DMS153 (cell line): ENCODE measurements around the gene LST1.

Experiments used
- DNase-seq: peaks from one replicate; lab custom pipeline; 2025; lab: John Stamatoyannopoulos, UW

Gene LST1

DNA sequence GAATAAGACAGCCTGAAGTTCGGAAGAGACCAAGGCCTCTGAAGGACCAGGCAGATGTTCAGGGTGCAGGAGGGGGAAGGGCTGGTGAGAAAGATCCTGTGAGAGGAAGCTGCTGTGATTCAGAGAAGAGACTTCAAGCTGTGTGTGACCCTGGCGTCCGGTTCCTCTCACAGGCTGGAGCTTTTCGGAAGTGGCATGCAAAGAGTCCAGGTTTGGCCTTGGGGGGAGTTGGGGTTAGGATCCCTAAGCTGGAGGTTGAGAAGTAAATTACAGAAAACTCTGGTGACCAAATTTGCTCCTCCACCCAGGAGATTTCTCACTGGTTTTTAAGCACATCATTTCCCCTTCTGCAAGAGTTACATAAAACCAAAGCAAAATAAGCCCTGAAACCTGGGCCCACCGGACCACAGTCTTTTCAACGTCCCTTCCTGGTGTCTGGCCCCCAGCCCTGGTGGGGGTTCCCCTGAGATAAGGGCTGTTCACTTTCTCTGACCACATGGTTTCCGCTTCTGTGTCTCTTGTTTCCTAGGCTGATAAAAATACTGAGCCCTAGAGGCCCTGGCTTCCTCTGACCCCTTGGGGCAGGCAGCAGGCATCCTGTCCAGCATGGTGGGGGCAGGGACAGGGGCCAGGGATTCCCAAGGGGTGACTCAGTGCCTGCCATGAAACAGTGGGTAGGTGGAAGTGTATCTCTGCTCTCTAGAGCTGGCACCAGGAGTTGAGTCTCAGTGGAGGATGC is 25.9 kb upstream of the LST1 start:
- no peak for DNase-seq

DNA sequence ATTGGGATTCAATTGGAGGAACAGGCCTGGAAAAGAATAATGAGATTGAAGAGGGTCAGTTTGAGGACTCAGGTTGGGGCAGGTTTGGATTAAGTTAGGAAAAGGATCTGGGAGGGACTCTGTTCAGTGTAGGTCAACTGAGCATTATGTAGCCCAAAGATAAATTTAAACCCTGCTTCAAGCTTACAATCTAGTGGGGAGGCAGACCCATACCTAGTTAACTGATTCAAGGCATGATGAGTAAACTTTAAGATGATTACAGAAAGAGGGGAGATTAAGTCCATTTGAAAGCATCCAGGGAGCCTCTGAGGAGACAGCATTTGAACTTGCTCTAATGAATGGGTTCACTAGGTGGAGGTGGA is 25.4 kb upstream of the LST1 start:
- DNase-seq = no peak

DNA sequence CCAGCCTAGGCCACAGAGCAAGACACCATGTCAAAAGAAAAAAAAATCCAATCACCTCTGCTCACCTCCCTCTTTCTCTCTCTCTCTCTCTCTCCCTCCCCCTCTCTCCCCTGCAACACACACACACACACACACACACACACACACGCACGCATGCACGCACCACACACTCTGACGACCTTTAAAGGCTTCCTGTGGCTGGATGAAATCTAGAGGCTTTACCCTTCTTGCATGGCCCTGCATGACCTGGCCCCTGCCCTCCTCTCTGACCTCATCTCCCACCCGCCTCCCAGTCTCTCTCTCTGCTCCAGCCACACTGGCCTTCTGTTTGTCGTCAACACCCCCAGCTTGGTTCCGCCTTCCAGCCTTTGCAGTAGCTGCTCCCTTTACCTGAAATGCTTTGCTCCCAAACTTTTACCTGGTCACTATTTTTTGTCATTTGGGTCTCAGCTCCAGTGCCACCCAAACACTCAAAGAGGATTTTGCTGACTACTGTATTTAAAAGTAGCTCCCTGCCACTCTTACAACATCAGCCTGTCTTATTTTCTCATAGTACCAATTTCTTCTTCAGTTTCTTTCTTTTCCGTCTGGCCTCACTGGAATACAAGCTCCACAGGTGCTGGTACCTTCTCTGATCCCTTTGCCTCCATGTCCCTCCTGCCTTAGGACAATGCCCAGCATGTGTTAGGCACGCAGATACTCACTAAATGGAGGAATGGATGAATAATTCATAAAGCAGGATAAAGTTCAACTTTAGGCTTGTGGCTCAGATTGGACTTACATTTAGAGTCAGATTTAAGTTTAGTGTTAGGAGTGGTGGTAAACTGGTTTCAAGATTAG is 18.3 kb upstream of the LST1 start:
- no peak for DNase-seq

DNA sequence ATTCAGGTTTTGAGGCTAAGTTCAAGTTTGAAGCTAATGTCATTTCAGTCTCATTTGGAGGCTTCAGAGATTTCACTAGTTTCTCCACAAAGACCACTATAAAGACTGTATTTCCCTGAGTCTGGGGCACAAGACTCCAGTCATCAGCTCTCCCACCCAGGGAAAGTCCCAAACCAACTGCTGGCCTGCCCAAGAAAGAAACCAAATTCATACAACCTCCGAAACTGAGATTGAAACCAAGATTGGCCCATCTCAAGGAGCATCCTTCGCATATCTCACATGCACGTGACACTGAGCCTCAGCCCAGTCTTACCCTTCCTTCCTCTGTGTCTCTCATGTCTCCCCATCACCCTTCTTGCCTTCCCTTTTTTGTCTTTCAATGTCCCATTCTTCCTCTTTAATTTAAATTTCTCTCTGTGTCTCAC is 17.5 kb upstream of the LST1 start:
- DNase-seq = no peak

DNA sequence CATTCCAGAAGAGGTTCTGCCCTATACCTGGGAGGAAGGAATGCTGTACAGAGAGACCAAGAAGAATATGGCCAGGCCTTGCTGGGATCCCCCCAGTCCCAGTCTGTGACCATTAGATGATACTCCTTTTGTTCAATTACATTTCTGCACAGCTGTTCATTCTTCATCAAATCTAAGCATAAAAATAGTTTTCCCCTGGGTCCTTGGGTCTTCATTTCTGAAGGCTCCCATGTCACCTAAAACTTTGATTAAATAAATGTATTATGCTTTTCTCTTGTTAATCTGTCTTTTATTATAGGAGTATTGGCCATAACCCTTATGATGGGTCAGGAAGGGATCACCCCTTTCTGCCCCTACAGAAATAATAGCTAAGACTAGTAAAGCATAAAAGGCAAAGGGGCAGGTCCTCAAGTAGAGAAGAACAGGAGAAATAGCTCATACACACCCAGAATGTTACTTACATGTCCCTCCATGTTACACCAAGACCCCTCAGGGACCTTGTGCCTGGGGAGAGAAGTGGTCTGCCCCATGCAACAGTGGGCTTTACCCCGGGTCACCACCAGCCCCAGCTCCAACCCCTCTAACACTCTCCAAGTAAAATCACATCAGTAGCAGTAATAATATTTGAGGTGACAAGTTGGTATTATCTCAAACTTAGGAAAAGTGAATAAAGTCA is 16.1 kb upstream of the LST1 start:
- DNase-seq = no peak

DNA sequence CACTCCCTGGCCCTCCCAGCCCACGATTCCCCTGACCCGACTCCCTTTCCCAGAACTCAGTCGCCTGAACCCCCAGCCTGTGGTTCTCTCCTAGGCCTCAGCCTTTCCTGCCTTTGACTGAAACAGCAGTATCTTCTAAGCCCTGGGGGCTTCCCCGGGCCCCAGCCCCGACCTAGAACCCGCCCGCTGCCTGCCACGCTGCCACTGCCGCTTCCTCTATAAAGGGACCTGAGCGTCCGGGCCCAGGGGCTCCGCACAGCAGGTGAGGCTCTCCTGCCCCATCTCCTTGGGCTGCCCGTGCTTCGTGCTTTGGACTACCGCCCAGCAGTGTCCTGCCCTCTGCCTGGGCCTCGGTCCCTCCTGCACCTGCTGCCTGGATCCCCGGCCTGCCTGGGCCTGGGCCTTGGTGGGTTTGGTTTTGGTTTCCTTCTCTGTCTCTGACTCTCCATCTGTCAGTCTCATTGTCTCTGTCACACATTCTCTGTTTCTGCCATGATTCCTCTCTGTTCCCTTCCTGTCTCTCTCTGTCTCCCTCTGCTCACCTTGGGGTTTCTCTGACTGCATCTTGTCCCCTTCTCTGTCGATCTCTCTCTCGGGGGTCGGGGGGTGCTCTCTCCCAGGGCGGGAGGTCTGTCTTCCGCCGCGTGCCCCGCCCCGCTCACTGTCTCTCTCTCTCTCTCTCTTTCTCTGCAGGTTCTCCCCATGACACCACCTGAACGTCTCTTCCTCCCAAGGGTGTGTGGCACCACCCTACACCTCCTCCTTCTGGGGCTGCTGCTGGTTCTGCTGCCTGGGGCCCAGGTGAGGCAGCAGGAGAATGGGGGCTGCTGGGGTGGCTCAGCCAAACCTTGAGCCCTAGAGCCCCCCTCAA is 13.8 kb upstream of the LST1 start, which contains the start of gene LTA:
TSS of gene LTA (plus strand) at position 249 of the 871 bp plus-strand sequence. CDS start at position 703, 454 bp downstream.
- DNase-seq = no peak

DNA sequence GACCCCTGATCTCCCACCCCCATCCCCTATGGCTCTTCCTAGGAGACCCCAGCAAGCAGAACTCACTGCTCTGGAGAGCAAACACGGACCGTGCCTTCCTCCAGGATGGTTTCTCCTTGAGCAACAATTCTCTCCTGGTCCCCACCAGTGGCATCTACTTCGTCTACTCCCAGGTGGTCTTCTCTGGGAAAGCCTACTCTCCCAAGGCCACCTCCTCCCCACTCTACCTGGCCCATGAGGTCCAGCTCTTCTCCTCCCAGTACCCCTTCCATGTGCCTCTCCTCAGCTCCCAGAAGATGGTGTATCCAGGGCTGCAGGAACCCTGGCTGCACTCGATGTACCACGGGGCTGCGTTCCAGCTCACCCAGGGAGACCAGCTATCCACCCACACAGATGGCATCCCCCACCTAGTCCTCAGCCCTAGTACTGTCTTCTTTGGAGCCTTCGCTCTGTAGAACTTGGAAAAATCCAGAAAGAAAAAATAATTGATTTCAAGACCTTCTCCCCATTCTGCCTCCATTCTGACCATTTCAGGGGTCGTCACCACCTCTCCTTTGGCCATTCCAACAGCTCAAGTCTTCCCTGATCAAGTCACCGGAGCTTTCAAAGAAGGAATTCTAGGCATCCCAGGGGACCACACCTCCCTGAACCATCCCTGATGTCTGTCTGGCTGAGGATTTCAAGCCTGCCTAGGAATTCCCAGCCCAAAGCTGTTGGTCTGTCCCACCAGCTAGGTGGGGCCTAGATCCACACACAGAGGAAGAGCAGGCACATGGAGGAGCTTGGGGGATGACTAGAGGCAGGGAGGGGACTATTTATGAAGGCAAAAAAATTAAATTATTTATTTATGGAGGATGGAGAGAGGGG is 12.6 kb upstream of the LST1 start:
- no peak for DNase-seq

DNA sequence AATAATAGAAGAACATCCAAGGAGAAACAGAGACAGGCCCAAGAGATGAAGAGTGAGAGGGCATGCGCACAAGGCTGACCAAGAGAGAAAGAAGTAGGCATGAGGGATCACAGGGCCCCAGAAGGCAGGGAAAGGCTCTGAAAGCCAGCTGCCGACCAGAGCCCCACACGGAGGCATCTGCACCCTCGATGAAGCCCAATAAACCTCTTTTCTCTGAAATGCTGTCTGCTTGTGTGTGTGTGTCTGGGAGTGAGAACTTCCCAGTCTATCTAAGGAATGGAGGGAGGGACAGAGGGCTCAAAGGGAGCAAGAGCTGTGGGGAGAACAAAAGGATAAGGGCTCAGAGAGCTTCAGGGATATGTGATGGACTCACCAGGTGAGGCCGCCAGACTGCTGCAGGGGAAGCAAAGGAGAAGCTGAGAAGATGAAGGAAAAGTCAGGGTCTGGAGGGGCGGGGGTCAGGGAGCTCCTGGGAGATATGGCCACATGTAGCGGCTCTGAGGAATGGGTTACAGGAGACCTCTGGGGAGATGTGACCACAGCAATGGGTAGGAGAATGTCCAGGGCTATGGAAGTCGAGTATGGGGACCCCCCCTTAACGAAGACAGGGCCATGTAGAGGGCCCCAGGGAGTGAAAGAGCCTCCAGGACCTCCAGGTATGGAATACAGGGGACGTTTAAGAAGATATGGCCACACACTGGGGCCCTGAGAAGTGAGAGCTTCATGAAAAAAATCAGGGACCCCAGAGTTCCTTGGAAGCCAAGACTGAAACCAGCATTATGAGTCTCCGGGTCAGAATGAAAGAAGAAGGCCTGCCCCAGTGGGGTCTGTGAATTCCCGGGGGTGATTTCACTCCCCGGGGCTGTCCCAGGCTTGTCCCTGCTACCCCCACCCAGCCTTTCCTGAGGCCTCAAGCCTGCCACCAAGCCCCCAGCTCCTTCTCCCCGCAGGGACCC is 11.7 kb upstream of the LST1 start:
- DNase-seq = no peak

DNA sequence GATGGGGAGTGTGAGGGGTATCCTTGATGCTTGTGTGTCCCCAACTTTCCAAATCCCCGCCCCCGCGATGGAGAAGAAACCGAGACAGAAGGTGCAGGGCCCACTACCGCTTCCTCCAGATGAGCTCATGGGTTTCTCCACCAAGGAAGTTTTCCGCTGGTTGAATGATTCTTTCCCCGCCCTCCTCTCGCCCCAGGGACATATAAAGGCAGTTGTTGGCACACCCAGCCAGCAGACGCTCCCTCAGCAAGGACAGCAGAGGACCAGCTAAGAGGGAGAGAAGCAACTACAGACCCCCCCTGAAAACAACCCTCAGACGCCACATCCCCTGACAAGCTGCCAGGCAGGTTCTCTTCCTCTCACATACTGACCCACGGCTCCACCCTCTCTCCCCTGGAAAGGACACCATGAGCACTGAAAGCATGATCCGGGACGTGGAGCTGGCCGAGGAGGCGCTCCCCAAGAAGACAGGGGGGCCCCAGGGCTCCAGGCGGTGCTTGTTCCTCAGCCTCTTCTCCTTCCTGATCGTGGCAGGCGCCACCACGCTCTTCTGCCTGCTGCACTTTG is 10.7 kb upstream of the LST1 start, which contains the start of gene TNF:
TSS of gene TNF (plus strand) at position 231 of the 567 bp plus-strand sequence. CDS start at position 408, 177 bp downstream.
- no peak for DNase-seq

DNA sequence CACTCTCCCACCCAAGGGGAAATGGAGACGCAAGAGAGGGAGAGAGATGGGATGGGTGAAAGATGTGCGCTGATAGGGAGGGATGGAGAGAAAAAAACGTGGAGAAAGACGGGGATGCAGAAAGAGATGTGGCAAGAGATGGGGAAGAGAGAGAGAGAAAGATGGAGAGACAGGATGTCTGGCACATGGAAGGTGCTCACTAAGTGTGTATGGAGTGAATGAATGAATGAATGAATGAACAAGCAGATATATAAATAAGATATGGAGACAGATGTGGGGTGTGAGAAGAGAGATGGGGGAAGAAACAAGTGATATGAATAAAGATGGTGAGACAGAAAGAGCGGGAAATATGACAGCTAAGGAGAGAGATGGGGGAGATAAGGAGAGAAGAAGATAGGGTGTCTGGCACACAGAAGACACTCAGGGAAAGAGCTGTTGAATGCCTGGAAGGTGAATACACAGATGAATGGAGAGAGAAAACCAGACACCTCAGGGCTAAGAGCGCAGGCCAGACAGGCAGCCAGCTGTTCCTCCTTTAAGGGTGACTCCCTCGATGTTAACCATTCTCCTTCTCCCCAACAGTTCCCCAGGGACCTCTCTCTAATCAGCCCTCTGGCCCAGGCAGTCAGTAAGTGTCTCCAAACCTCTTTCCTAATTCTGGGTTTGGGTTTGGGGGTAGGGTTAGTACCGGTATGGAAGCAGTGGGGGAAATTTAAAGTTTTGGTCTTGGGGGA is 10.0 kb upstream of the LST1 start:
- no peak for DNase-seq

DNA sequence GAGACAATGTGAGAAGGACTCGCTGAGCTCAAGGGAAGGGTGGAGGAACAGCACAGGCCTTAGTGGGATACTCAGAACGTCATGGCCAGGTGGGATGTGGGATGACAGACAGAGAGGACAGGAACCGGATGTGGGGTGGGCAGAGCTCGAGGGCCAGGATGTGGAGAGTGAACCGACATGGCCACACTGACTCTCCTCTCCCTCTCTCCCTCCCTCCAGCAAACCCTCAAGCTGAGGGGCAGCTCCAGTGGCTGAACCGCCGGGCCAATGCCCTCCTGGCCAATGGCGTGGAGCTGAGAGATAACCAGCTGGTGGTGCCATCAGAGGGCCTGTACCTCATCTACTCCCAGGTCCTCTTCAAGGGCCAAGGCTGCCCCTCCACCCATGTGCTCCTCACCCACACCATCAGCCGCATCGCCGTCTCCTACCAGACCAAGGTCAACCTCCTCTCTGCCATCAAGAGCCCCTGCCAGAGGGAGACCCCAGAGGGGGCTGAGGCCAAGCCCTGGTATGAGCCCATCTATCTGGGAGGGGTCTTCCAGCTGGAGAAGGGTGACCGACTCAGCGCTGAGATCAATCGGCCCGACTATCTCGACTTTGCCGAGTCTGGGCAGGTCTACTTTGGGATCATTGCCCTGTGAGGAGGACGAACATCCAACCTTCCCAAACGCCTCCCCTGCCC is 9.0 kb upstream of the LST1 start:
- DNase-seq = no peak

DNA sequence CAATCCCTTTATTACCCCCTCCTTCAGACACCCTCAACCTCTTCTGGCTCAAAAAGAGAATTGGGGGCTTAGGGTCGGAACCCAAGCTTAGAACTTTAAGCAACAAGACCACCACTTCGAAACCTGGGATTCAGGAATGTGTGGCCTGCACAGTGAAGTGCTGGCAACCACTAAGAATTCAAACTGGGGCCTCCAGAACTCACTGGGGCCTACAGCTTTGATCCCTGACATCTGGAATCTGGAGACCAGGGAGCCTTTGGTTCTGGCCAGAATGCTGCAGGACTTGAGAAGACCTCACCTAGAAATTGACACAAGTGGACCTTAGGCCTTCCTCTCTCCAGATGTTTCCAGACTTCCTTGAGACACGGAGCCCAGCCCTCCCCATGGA is 8.5 kb upstream of the LST1 start:
- no peak for DNase-seq

DNA sequence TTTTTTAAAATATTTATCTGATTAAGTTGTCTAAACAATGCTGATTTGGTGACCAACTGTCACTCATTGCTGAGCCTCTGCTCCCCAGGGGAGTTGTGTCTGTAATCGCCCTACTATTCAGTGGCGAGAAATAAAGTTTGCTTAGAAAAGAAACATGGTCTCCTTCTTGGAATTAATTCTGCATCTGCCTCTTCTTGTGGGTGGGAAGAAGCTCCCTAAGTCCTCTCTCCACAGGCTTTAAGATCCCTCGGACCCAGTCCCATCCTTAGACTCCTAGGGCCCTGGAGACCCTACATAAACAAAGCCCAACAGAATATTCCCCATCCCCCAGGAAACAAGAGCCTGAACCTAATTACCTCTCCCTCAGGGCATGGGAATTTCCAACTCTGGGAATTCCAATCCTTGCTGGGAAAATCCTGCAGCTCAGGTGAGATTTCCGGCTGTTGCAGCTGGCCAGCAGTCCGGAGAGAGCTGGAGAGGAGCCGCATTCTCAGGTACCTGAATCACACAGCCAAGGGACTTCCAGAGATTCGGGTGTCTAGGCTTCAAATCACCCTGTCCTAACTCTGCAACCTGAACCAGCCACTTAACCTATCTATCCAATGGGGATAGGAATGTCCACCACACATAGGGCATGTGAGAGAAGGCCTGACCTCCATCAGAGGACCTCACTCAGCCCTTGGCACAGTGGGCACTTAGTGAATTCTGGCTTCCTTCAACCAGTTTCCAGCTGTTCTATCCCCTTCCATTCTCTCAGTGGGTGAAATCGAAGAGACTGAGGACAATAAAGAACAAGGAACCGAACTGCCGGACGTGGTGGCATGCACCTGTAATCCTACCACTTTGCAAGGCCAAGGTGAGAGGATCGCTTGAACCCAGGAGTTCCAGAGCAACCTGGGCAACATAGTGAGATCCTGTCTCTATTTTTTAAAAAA is 7.6 kb upstream of the LST1 start:
- DNase-seq = no peak

DNA sequence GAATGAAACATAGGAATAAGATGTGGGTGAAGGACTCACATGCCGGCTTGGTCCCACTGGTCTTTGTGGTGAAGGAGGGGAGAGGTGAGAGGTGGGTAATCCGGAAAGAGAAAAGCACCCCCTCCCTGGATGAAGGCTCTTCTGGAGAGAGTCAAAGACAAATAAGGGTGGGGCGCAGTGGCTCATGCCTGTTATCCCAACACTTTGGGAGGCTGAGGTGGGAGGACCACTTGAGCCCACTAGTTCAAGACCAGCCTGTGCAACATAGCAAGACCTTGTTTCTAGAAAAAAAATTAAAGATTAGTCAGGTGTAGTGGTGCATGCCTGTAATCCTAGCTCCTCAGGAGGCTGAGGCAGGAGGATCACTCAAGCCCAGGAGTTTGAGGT is 7.0 kb upstream of the LST1 start:
- DNase-seq = no peak

DNA sequence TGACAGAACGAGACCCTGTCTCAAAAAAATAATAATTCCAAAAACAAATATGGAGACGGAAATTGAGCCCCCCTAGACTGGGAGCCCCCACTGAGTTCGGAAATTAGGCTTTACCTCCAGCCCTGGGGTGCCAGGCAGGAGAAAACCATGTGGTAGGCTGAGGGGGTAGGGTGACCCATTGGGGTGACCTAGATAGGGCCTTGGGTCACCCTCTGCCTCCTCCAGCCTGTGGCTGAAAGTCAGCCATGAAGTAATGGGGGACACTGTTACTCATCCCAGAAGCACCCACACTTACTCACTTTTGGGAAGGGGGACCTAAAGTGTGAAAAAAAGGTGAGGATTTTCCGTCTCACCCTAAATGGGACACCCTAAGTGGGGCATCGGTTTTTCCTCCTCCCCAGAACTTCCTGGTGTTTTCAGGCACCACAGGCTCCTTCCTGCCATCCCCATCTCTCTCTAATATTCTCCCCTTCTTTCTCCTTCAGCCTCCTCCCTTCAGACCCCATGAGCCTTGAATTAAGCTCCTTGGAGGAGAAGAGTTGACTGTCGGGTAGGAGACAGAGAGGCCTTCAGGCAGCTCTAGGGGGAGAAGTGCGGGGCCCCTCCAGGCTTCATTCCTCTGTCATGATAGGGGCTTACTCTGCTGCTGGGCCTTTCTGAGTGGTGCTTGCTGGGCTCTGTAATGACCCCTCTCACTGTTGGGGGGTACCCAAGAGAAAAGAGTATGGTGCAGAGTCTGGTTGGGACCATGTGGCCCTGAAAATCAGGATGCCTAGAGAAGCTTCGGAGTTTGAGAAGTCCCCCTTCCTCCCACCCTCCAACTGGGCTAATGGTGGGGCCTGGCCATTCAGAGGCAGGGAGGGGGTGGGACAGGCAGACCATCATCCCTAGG is 6.3 kb upstream of the LST1 start:
- DNase-seq = no peak

DNA sequence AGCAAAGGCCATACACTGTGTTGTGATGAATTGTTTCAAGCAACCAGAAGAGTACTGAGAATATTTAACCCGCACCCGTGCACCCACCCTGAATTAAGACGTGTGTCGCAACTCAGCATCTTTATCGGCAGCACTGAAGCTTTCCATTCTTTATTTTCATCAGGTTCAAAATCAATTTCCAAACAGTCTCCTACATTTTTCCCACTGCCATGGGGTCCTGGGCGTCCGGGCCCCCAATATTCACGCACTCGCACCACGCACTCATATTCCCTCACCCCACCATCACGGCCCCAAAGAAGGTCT is 5.7 kb upstream of the LST1 start:
- no peak for DNase-seq
